Measurements from ENCODE around the gene PAQR3. TPM values are rescaled to one million over a fixed set of nuclear protein-coding genes. Genes with fewer than 3 reads are reported as not detected.
"Not testable (repeated sequence)": the region's sequence is repeated elsewhere in the genome, so short reads cannot be mapped to it uniquely, and the experiment has no call there.

Gene PAQR3
- total and polyA plus RNA-seq, 4 donors: 4.6 to 11.7 (median 9.8) TPM

- intact Hi-C loops (cut with DNase I): no loop called here
- ATAC-seq (ENCODE audit: low FRiP score): no peak
- Histone ChIP-seq H3K27me3 (ENCODE audit: control insufficient read depth in 1 of 2, insufficient read depth in 2 of 2, low read length in 1 of 2) (no peaks in the 10 kb centered on the region), H3K4me1 (ENCODE audit: control insufficient read depth in 1 of 2, insufficient read depth in 2 of 2, low read length in 2 of 2) (no peaks in the 10 kb centered on the region), H3K36me3 (ENCODE audit: control insufficient read depth in 1 of 2, insufficient read depth in 2 of 2, low read length in 1 of 2) (peaks cover 0 to 3% of the 10 kb centered on the region in 2 donors), H3K9me3 (ENCODE audit: control insufficient read depth, low read length) (no peaks in the 10 kb centered on the region), H3K27ac (ENCODE audit: low read depth in 1 of 2, low read length in 2 of 2) (no peak overlapping the region), H3K4me3 (ENCODE audit: low read length in 2 of 2) (no peak overlapping the region)
- no peak for DNase-seq
- 61 to 65% methylated on average over 2 of the region's 2 CpGs for WGBS, 2 donors
Measured at GRCh38 chr4:78910612-78911011, 28.6 kb downstream of the PAQR3 start.

- H3K4me1 ChIP-seq (ENCODE audit: control insufficient read depth in 1 of 2, insufficient read depth in 2 of 2, low read length in 2 of 2); intact Hi-C loops (cut with DNase I); H3K9me3 ChIP-seq (ENCODE audit: control insufficient read depth, low read length); H3K4me3 ChIP-seq (ENCODE audit: low read length in 2 of 2); DNase-seq; H3K27ac ChIP-seq (ENCODE audit: low read depth in 1 of 2, low read length in 2 of 2); H3K27me3 ChIP-seq (ENCODE audit: control insufficient read depth in 1 of 2, insufficient read depth in 2 of 2, low read length in 1 of 2); ATAC-seq (ENCODE audit: low FRiP score); H3K36me3 ChIP-seq (ENCODE audit: control insufficient read depth in 1 of 2, insufficient read depth in 2 of 2, low read length in 1 of 2): not testable (repeated sequence)
- WGBS, 2 donors: 92% methylated on average over 6 of the region's 6 CpGs
Measured at GRCh38 chr4:78908974-78909373, 30.3 kb downstream of the PAQR3 start.

- no peak for DNase-seq
- Histone ChIP-seq H3K9me3 (ENCODE audit: control insufficient read depth, low read length) (no peaks in the 10 kb centered on the region), H3K27ac (ENCODE audit: low read depth in 1 of 2, low read length in 2 of 2) (no peak overlapping the region), H3K27me3 (ENCODE audit: control insufficient read depth in 1 of 2, insufficient read depth in 2 of 2, low read length in 1 of 2) (no peaks in the 10 kb centered on the region), H3K4me1 (ENCODE audit: control insufficient read depth in 1 of 2, insufficient read depth in 2 of 2, low read length in 2 of 2) (no peaks in the 10 kb centered on the region), H3K36me3 (ENCODE audit: control insufficient read depth in 1 of 2, insufficient read depth in 2 of 2, low read length in 1 of 2) (peaks cover 0 to 3% of the 10 kb centered on the region in 2 donors), H3K4me3 (ENCODE audit: low read length in 2 of 2) (no peak overlapping the region)
- WGBS, 2 donors: 87 to 93% methylated on average over 6 of the region's 6 CpGs
- ATAC-seq (ENCODE audit: low FRiP score): no peak
- intact Hi-C loops (cut with DNase I): no loop called here
Measured at GRCh38 chr4:78907638-78908037, 31.6 kb downstream of the PAQR3 start.

GRCh38 chr4:78904143-78904542 lies 35.1 kb downstream of the PAQR3 start:
- Histone ChIP-seq H3K4me3 (ENCODE audit: low read length in 2 of 2) (no peak overlapping the region), H3K27me3 (ENCODE audit: control insufficient read depth in 1 of 2, insufficient read depth in 2 of 2, low read length in 1 of 2) (no peaks in the 10 kb centered on the region), H3K4me1 (ENCODE audit: control insufficient read depth in 1 of 2, insufficient read depth in 2 of 2, low read length in 2 of 2) (no peaks in the 10 kb centered on the region), H3K36me3 (ENCODE audit: control insufficient read depth in 1 of 2, insufficient read depth in 2 of 2, low read length in 1 of 2) (no peaks in the 10 kb centered on the region), H3K27ac (ENCODE audit: low read depth in 1 of 2, low read length in 2 of 2) (no peak overlapping the region), H3K9me3 (ENCODE audit: control insufficient read depth, low read length) (no peaks in the 10 kb centered on the region)
- no peak for ATAC-seq (ENCODE audit: low FRiP score)
- DNase-seq: no peak
- intact Hi-C loops (cut with DNase I): no loop called here
- 72 to 79% methylated on average over 1 of the region's 1 CpG for WGBS, 2 donors

GRCh38 chr4:78902298-78902697 lies 36.9 kb downstream of the PAQR3 start:
- Histone ChIP-seq H3K36me3 (ENCODE audit: control insufficient read depth in 1 of 2, insufficient read depth in 2 of 2, low read length in 1 of 2) (no peaks in the 10 kb centered on the region), H3K4me3 (ENCODE audit: low read length in 2 of 2) (no peak overlapping the region), H3K27ac (ENCODE audit: low read depth in 1 of 2, low read length in 2 of 2) (no peak overlapping the region), H3K27me3 (ENCODE audit: control insufficient read depth in 1 of 2, insufficient read depth in 2 of 2, low read length in 1 of 2) (no peaks in the 10 kb centered on the region), H3K4me1 (ENCODE audit: control insufficient read depth in 1 of 2, insufficient read depth in 2 of 2, low read length in 2 of 2) (no peaks in the 10 kb centered on the region), H3K9me3 (ENCODE audit: control insufficient read depth, low read length) (no peaks in the 10 kb centered on the region)
- no peak for ATAC-seq (ENCODE audit: low FRiP score)
- WGBS, 2 donors: 99 to 100% methylated on average over 1 of the region's 1 CpG
- DNase-seq: no peak
- intact Hi-C loops (cut with DNase I): no loop called here

GRCh38 chr4:78901882-78902281 lies 37.4 kb downstream of the PAQR3 start:
- Histone ChIP-seq H3K9me3 (ENCODE audit: control insufficient read depth, low read length) (no peaks in the 10 kb centered on the region), H3K4me3 (ENCODE audit: low read length in 2 of 2) (no peak overlapping the region), H3K4me1 (ENCODE audit: control insufficient read depth in 1 of 2, insufficient read depth in 2 of 2, low read length in 2 of 2) (no peaks in the 10 kb centered on the region), H3K27me3 (ENCODE audit: control insufficient read depth in 1 of 2, insufficient read depth in 2 of 2, low read length in 1 of 2) (no peaks in the 10 kb centered on the region), H3K36me3 (ENCODE audit: control insufficient read depth in 1 of 2, insufficient read depth in 2 of 2, low read length in 1 of 2) (no peaks in the 10 kb centered on the region), H3K27ac (ENCODE audit: low read depth in 1 of 2, low read length in 2 of 2) (no peak overlapping the region)
- 86 to 88% methylated on average over 2 of the region's 2 CpGs for WGBS, 2 donors
- intact Hi-C loops (cut with DNase I): no loop called here
- no peak for DNase-seq
- ATAC-seq (ENCODE audit: low FRiP score): no peak

- no peak overlapping the region for H3K4me3 ChIP-seq (ENCODE audit: low read length in 2 of 2)
Measured at GRCh38 chr4:78899302-78899701, 39.9 kb downstream of the PAQR3 start.

GRCh38 chr4:78889955-78890354 lies 49.3 kb downstream of the PAQR3 start:
- Histone ChIP-seq H3K27me3 (ENCODE audit: control insufficient read depth in 1 of 2, insufficient read depth in 2 of 2, low read length in 1 of 2) (no peaks in the 10 kb centered on the region), H3K27ac (ENCODE audit: low read depth in 1 of 2, low read length in 2 of 2) (no peak overlapping the region), H3K36me3 (ENCODE audit: control insufficient read depth in 1 of 2, insufficient read depth in 2 of 2, low read length in 1 of 2) (peaks cover 2% of the 10 kb centered on the region in 2 donors)

More at GRCh38 chr4:78899302-78899701, 39.9 kb downstream of the PAQR3 start:
- H3K36me3 ChIP-seq (ENCODE audit: control insufficient read depth in 1 of 2, insufficient read depth in 2 of 2, low read length in 1 of 2): no peaks in the 10 kb centered on the region
- no peaks in the 10 kb centered on the region for H3K4me1 ChIP-seq (ENCODE audit: control insufficient read depth in 1 of 2, insufficient read depth in 2 of 2, low read length in 2 of 2)
- DNase-seq (no peak), ATAC-seq (ENCODE audit: low FRiP score) (no peak)
- H3K27ac ChIP-seq (ENCODE audit: low read depth in 1 of 2, low read length in 2 of 2): no peak overlapping the region
- no peaks in the 10 kb centered on the region for H3K9me3 ChIP-seq (ENCODE audit: control insufficient read depth, low read length)
- H3K27me3 ChIP-seq (ENCODE audit: control insufficient read depth in 1 of 2, insufficient read depth in 2 of 2, low read length in 1 of 2): no peaks in the 10 kb centered on the region
- intact Hi-C loops (cut with DNase I): no loop called here

GRCh38 chr4:78885598-78885997 lies 53.6 kb downstream of the PAQR3 start:
- Histone ChIP-seq H3K9me3 (ENCODE audit: control insufficient read depth, low read length) (no peaks in the 10 kb centered on the region), H3K36me3 (ENCODE audit: control insufficient read depth in 1 of 2, insufficient read depth in 2 of 2, low read length in 1 of 2) (no peaks in the 10 kb centered on the region), H3K27ac (ENCODE audit: low read depth in 1 of 2, low read length in 2 of 2) (no peak overlapping the region), H3K4me1 (ENCODE audit: control insufficient read depth in 1 of 2, insufficient read depth in 2 of 2, low read length in 2 of 2) (no peaks in the 10 kb centered on the region), H3K27me3 (ENCODE audit: control insufficient read depth in 1 of 2, insufficient read depth in 2 of 2, low read length in 1 of 2) (no peaks in the 10 kb centered on the region), H3K4me3 (ENCODE audit: low read length in 2 of 2) (no peak overlapping the region)
- DNase-seq (no peak), ATAC-seq (ENCODE audit: low FRiP score) (no peak)
- intact Hi-C loops (cut with DNase I): no loop called here

More at GRCh38 chr4:78889955-78890354, 49.3 kb downstream of the PAQR3 start:
- no peaks in the 10 kb centered on the region for H3K9me3 ChIP-seq (ENCODE audit: control insufficient read depth, low read length)
- H3K4me1 ChIP-seq (ENCODE audit: control insufficient read depth in 1 of 2, insufficient read depth in 2 of 2, low read length in 2 of 2): no peaks in the 10 kb centered on the region
- ATAC-seq (ENCODE audit: low FRiP score): no peak
- no peak for DNase-seq
- intact Hi-C loops (cut with DNase I): no loop called here
- H3K4me3 ChIP-seq (ENCODE audit: low read length in 2 of 2): no peak overlapping the region
